ENCODE data around the gene SYNPO.

The SYNPO gene

DNA sequence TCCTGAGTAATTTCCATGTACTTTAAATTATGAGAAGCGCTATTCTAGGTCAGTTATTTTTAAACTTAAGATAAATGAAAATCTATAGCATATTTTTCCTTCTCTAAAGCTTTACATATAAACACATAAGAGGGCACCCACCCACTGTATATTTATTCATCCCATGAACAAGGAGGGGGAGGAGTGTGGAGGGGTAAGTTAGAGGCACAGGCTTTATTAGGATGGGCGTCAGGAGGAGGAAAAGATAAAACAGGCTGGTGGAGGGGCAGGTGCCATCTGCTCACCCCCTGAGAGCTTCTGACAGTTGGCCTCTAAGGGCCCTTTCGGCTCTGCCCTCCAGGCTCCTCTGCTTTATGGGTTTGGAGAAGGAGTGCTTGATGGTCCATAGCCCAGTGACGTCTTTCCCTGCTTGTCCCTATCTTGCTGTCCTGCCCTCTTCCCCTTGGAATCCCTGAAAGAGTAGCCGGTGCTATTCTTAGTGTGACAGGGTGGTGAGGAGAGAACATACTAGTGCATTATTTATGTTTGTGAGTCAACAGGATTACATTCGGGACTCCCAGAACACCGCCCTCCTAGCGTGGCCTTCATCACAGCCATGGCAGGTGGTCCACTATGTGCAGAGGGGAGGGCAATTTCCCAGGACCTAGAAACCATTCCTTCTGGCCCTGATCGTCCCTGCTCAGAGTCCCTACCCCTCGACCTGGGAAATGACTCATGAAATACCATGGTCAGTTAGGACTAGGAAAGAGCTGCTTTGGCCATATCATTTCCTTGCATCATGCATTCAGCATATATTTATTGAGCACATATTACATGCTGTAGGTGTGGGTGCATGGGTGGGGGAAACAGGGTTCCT lies 7.9 kb upstream of the SYNPO start:
- peak; percentile 62 for DNase-seq
- H3K27me3 ChIP-seq (replicated peaks), result no peaks in the 10 kb centered on the region
- no peak overlapping the region for H3K27ac ChIP-seq
- in situ Hi-C loops (cut with HindIII; ENCODE audit: low pct_ligation_motif_present, low sequenced_read_pairs), result no loop called here
- H3K36me3 ChIP-seq (replicated peaks), result no peaks in the 10 kb centered on the region
- no peak overlapping the region for H3K4me3 ChIP-seq (ENCODE audit: low read depth, low read length)
- TF ChIP-seq, protein P1, sequence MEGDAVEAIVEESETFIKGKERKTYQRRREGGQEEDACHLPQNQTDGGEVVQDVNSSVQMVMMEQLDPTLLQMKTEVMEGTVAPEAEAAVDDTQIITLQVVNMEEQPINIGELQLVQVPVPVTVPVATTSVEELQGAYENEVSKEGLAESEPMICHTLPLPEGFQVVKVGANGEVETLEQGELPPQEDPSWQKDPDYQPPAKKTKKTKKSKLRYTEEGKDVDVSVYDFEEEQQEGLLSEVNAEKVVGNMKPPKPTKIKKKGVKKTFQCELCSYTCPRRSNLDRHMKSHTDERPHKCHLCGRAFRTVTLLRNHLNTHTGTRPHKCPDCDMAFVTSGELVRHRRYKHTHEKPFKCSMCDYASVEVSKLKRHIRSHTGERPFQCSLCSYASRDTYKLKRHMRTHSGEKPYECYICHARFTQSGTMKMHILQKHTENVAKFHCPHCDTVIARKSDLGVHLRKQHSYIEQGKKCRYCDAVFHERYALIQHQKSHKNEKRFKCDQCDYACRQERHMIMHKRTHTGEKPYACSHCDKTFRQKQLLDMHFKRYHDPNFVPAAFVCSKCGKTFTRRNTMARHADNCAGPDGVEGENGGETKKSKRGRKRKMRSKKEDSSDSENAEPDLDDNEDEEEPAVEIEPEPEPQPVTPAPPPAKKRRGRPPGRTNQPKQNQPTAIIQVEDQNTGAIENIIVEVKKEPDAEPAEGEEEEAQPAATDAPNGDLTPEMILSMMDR (IDR thresholded peaks at IDR 0.05; ENCODE audit: low read depth, low read length, missing control alignments), result no peak

DNA sequence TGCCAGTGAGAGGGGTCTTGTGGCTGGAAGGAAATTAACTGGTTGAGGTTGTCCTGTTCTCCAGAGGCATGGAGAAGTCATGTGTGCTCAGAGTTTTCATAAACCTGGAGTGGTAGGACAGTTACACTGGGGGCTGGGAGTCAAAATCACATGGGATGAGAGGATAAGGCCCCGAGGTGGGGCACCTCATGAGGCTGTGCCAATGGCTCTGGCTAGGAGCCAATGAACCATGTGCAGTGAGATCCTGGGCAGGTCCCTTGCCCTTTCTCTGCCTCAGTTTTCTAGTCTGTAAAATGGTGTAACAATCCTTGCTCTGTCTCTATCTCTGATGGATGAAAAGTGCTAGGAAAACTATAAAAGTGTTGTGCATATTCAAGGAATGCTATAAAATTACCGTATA lies 7.0 kb upstream of the SYNPO start:
- H3K4me3 ChIP-seq (ENCODE audit: low read depth, low read length), result no peak overlapping the region
- DNase-seq, result no peak
- in situ Hi-C loops (cut with HindIII; ENCODE audit: low pct_ligation_motif_present, low sequenced_read_pairs), result no loop called here
- no peaks in the 10 kb centered on the region for H3K27me3 ChIP-seq (replicated peaks)
- H3K36me3 ChIP-seq (replicated peaks), result no peaks in the 10 kb centered on the region
- H3K27ac ChIP-seq, result no peak overlapping the region
- TF ChIP-seq, protein P1 (IDR thresholded peaks at IDR 0.05; ENCODE audit: low read depth, low read length, missing control alignments), result no peak

DNA sequence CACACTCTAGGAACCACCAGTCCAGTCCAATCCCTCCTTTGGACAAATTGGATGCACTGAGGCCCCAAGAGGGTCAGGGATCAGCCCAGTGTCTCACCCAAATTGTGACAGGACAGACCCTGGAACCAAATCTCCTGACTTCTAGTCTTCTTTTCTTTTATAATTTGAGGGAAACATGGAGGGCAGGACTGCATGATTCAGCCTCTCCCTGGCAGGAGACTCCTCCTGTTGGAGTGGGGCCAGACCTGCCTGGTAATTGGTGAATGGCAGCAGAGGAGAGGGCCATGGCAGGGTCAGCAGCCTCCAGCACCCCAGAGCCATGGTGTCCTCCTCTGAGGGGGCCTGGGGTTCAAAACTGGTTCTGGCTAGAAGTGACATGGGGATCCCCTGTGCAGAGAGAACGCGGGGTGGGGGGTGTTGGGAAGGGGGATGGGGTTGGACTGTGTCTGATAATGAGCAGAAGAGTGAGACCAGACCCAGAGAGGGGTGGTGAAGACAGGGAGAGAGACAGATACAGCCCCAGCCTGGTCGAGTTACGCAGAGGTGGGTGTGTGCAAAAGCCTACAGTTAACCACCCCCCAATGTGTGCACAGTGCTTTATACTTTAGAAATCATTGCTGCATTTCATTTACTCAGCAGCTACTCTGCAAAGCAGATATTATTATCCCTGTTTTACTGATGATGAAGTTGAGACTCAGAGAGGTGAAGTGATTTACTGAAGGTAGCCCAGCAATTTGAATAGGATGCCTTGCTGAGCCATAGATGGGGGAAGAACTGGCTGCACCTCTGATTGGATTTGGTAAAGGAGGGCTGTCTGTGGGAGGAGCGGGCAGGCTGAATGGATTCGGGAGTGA lies 3.8 kb upstream of the SYNPO start:
- peak overlapping the region; percentile 57 for H3K27ac ChIP-seq
- H3K4me3 ChIP-seq (ENCODE audit: low read depth, low read length), result no peak overlapping the region
- peak; percentile 67 for DNase-seq
- H3K27me3 ChIP-seq (replicated peaks), result no peaks in the 10 kb centered on the region
- in situ Hi-C loops (cut with HindIII; ENCODE audit: low pct_ligation_motif_present, low sequenced_read_pairs), result no loop called here
- TF ChIP-seq, protein P1 (IDR thresholded peaks at IDR 0.05; ENCODE audit: low read depth, low read length, missing control alignments), result no peak
- H3K36me3 ChIP-seq (replicated peaks), result no peaks in the 10 kb centered on the region

DNA sequence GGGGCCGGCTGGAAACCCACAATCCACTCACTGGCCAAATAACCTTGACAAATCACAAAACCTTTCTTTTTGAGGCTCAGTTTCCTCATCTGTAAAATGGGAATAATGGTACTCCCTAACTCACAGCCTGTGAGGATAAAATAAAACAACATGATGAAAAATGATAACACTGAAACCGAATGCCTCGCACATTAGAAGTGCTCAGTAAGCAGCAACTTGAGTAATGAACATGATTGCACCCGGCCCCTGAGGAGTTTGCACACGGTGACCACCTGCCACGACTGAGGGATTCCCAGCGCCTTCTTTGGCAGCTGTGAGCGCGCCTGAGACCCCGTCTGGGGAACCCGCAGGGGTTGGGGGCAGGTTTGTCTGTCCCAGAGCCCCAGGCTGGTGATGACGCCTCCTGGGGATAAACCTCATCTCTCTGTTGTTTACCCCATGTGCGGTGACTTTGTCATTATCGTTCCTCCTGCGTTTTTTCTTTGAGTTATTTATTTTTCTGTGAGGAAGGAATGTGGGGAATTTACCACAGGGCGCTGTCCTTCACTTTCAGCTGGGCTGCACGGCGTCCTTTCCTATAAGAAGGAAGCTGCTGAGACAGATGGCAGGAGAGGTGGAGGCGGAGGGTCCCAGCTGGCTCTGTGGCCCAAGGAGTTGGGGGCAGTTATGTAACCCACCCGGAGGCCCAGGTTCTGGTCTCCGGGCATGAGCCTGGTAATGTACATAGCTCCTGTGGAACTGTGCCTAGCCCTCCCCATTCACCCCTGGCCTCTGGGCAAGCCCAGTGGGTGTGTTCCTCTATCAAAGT lies 3.0 kb upstream of the SYNPO start:
- peak overlapping the region; percentile 57 for H3K27ac ChIP-seq
- in situ Hi-C loops (cut with HindIII; ENCODE audit: low pct_ligation_motif_present, low sequenced_read_pairs), result no loop called here
- no peaks in the 10 kb centered on the region for H3K36me3 ChIP-seq (replicated peaks)
- no peaks in the 10 kb centered on the region for H3K27me3 ChIP-seq (replicated peaks)
- no peak overlapping the region for H3K4me3 ChIP-seq (ENCODE audit: low read depth, low read length)
- peak; percentile 85 for DNase-seq
- TF ChIP-seq, protein P1 (IDR thresholded peaks at IDR 0.05; ENCODE audit: low read depth, low read length, missing control alignments), result no peak

DNA sequence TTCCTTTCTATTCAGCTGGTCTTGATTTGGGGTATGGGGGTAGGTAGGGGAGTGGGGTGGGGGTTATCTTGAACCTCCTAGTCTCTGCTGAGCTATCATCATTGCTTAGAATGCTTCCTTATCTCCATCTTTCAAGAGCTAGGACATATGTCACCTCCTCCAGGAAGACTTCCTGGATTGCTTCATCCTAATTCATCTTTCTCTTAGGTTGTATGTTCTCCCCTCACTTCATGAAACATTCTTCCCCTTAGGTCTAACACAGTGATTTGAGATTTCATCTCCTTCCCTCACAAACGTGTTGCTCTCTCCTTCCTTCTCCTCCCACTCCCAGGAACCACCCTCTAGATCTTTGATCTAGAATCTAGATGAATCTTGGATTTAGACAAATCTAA lies 2.4 kb upstream of the SYNPO start:
- in situ Hi-C loops (cut with HindIII; ENCODE audit: low pct_ligation_motif_present, low sequenced_read_pairs), result no loop called here
- no peak overlapping the region for H3K27ac ChIP-seq
- DNase-seq, result no peak
- TF ChIP-seq, protein P1 (IDR thresholded peaks at IDR 0.05; ENCODE audit: low read depth, low read length, missing control alignments), result no peak
- H3K36me3 ChIP-seq (replicated peaks), result no peaks in the 10 kb centered on the region
- no peaks in the 10 kb centered on the region for H3K27me3 ChIP-seq (replicated peaks)
- H3K4me3 ChIP-seq (ENCODE audit: low read depth, low read length), result no peak overlapping the region
